ENCODE data around the gene RSPO3.

- TF ChIP-seq CTCF (IDR thresholded peaks at IDR 0.05), result no peak
- no peak for TF ChIP-seq POLR2A (IDR thresholded peaks at IDR 0.05)
These were observed 38.8 kb upstream of the RSPO3 start for GRCh38 chr6:127079681-127080080.

All from Peyer's patch (tissue), 4 donors.